IPS-18c (cell line): ENCODE results near the gene SCAMP4.
"Not testable (repeated sequence)": the region's sequence is repeated elsewhere in the genome, so short reads cannot be mapped to it uniquely, and the experiment has no call there.

Experiments used
- H3K4me3 ChIP-seq: 2 replicates; pipeline ENCODE4 v1.7.0; 2013; ENCODE audit warnings: low read depth, mild to moderate bottlenecking, low read length, moderate library complexity; ENCODE audit not compliant: insufficient read depth
- H3K9me3 ChIP-seq: one replicate; pipeline ENCODE4 v1.6.1; 2013; ENCODE audit warnings: mild to moderate bottlenecking, low read length, moderate library complexity; ENCODE audit not compliant: control insufficient read depth, insufficient read depth

SCAMP4 gene

GRCh38 chr19:1879982-1880381 lies 25.2 kb upstream of the SCAMP4 start:
- H3K9me3 ChIP-seq, H3K4me3 ChIP-seq: not testable (repeated sequence)

DNA sequence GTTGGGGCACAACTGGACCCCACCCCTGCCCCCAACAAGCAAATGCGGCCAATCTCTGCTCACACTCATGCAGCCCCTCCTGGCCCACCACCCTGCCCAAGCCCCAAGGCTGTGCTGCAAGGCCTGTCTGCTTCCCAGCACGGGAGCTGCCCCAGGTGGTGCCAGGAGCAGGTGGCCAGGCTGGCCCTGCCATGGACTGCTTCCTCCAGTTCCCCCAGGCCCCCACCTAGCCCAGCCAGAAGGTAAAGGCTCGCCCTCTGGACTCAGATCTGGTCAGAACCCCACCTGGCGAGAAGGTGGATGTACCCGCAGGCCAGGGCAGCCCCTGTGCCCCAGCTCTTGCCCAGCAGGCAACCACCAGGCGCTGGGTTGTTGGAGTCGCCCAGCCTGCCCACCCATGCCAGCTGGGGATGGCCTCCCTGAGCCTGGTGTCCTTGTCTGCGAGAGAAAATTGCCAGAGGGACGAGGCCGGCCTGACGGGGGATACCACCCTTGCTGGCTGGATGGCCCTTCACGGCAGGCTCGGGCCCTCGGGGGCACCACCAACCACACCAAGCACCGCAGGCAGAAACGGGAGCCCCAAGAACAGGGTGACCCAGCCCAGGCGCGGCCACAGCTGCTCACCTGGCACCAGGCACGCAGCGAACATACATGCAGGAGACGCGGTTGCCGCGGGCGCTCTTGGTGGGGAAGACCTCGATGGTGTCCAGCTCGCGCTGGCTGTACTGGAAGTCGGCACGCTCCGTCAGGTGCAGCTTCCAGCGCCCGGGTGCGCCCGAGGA lies 24.4 kb upstream of the SCAMP4 start:
- Histone ChIP-seq H3K4me3 (no peak overlapping the region), H3K9me3 (no peaks in the 10 kb centered on the region)

DNA sequence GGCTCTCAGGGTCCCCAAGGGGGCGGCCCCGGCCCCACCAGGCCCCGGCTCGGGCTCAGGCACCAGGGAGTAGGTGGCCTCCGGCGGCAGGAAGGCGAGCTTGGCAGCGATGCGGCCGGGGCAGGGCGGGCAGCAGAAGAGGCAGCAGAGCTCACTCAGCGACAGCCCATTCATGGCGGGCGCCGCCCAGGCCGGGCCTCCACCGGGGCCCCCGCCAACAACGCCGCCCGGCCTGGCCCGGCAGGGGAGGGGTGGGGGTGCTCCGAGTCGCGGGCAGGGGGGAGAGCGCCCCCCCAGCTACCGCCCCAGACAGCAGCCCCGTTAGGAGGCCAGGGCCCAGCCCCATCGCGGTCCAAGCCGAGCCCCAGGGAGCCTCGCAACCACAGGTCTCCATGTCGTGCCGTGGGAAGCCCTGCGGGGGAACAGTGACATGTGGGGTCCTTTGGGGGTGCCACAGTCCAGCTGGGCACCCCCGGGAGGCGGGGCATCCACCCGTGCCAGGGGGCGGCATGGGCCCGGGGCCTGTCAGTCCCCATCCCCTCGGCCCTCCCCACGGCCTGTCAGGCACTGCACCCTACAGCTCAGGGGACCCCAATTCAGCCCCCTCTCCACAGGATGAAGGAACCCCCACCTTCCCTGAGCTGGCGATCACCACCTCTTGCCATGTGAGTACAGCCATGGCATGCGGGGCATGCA lies 23.7 kb upstream of the SCAMP4 start:
- H3K9me3 ChIP-seq, H3K4me3 ChIP-seq: not testable (repeated sequence)

DNA sequence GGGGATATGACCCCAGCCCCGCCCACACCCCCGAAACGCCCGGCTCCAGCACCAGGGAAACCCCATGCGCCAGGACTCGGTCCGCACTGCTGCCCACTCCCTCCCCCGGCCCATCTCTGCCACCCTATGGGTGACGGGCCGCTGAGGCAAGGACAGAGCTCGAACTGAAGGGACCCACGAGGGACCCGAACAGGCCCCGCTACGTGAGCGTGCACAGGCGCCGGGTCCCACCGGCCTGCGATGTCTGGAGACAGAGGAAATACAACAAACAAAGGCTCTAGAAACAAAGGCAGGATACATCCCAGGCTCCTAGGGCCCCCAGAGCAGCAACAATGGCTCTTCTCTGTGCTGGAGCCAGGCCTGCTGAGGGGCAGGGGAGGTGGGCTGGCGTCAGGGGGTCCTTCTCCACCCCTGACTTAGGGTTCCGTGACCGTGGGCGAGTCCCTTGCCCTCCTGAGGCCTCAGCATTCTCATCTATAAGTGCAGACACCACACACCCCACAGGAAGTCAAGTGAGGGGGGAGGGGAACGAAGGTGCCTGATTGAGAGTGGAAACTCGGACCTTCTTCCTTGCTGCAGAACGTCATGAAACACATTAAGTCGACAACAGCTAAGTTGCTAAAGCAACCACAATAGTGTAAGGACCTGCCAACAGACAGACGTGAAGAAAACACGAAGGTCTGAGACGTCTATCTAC lies 23.0 kb upstream of the SCAMP4 start:
- H3K4me3 ChIP-seq: no peak overlapping the region
- H3K9me3 ChIP-seq: no peaks in the 10 kb centered on the region

- H3K9me3 ChIP-seq: no peaks in the 10 kb centered on the region
- H3K4me3 ChIP-seq: no peak overlapping the region
Measured at GRCh38 chr19:1882786-1883692, 22.2 kb upstream of the SCAMP4 start.

DNA sequence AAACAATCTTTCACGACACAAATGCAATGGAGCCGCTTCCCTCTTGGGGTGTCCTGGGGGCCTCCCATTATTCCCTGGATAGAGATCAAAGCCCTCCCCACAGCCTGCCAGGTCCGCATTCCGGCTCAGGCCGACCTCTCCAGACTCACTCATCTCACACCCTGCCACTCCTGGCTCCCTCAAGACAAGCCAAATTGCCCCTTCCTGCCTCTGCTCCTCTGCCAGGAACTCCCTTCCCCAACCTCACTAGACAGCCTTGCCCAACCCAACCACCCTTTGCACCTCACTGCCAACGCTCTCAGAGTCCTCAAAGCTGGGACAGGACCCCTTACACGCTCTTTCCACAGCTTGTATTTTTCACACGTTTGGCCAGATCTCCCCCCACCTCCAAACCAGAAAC lies 21.4 kb upstream of the SCAMP4 start:
- H3K4me3 ChIP-seq: 0 out of 2 replicates have a peak overlapping the region, but pooled peaks have one; percentile 6
- H3K9me3 ChIP-seq: no peaks in the 10 kb centered on the region

- no peaks in the 10 kb centered on the region for H3K9me3 ChIP-seq
- H3K4me3 ChIP-seq: peak overlapping the region; percentile 95
Measured at GRCh38 chr19:1884291-1884718, 20.9 kb upstream of the SCAMP4 start.

DNA sequence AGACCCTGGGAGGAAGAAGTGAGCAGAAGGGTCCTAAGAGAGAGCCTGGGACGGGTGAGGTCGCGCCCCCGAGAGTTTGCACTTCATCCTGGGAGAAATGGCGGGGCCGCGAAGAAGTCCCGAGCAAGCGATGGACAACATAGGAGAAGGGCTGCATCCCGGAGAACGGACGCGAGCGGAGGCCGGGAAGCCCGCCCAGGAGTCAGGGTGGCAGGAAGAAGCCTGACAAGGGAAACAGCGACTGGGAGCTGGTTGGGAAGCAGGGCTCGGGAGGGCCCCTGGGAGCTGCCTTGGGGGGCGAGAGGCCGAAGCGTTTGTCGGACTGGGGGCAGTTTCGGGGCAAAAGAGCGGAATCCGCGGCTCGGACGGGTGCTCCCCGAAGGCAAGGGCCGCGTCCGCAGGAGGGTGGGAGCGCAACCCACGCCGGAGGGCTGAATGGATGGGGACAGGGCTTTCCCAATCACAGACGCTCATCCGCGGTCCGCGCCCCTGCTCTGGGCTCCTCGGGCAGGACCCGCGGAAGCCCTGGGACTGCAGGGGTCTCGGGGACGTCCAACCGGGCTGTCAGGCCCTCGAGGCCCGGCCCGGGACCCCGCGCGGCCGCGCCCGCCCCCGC lies 20.4 kb upstream of the SCAMP4 start:
- no peaks in the 10 kb centered on the region for H3K9me3 ChIP-seq
- peak overlapping the region; percentile 95 for H3K4me3 ChIP-seq

- H3K9me3 ChIP-seq: not testable (repeated sequence)
- H3K4me3 ChIP-seq: peak within 1 kb of the TSS; percentile 95
Measured at GRCh38 chr19:1885398-1886119, 19.6 kb upstream of the SCAMP4 start, which contains the start of gene ABHD17A. TSS of gene ABHD17A (minus strand) at chr19:1885496. CDS start at chr19:1881566, 3,930 bp downstream.

- H3K9me3 ChIP-seq: not testable (repeated sequence)
Measured at GRCh38 chr19:1886360-1886759, 18.8 kb upstream of the SCAMP4 start.

GRCh38 chr19:1888385-1888784 lies 16.8 kb upstream of the SCAMP4 start:
- Histone ChIP-seq H3K9me3 (no peaks in the 10 kb centered on the region), H3K4me3 (no peak overlapping the region)

More at GRCh38 chr19:1886360-1886759, 18.8 kb upstream of the SCAMP4 start:
- not testable (repeated sequence) for H3K4me3 ChIP-seq

DNA sequence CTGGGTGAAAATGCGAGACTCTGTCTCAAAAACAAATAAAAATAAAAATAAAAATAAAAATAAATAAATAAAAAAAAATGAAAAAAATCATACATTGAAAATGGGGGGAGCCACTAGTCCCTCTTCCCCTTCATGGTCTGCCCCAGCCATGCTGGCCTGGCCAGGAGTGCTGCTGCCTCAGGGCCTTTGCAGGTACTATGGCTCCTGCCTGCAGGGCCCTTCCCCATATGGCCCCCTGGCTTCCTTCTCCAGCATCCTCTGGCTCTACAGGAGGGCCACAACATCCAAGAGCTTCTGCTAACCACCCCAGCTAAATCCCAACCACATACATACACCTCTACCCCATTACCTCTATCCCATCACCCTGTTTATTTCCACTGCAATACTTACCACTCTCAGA lies 15.3 kb upstream of the SCAMP4 start:
- Histone ChIP-seq H3K4me3 (no peak overlapping the region), H3K9me3 (no peaks in the 10 kb centered on the region)

DNA sequence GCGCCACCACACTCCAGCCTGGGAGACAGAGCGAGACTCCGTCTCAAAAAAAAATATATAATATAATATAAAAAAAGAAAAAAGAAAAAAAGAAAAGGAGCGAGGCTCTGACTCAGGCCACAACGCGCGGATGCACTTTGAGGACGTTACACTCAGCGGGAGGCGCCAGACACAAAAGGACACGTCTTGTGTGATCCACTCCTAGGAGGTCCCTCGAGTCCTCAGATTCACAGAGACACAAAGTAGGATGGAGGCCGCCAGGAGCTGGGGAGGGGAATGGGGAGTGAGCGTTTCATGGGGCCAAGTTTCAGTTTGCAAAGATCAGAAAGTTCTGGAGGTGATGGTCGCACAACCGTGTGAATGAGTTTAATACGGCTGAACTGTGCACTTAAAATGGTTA lies 11.4 kb upstream of the SCAMP4 start:
- Histone ChIP-seq H3K9me3 (no peaks in the 10 kb centered on the region), H3K4me3 (no peak overlapping the region)

- H3K4me3 ChIP-seq: no peak overlapping the region
- H3K9me3 ChIP-seq: no peaks in the 10 kb centered on the region
Measured at GRCh38 chr19:1896508-1896907, 8.7 kb upstream of the SCAMP4 start.

GRCh38 chr19:1901940-1902404 lies 3.2 kb upstream of the SCAMP4 start:
- Histone ChIP-seq H3K4me3 (no peak overlapping the region), H3K9me3 (no peaks in the 10 kb centered on the region)

GRCh38 chr19:1902923-1903322 lies 2.3 kb upstream of the SCAMP4 start:
- Histone ChIP-seq H3K9me3 (no peaks in the 10 kb centered on the region), H3K4me3 (no peak overlapping the region)
